ENCODE data around the gene SMYD4.

SMYD4 gene

GRCh38 chr17:1732241-1732832 is 97.4 kb downstream of the SMYD4 start:
- no peak for DNase-seq (ENCODE audit: low spot score)

- DNase-seq (ENCODE audit: low spot score): no peak
Measured at GRCh38 chr17:1731194-1731506, 98.6 kb downstream of the SMYD4 start.

- DNase-seq (ENCODE audit: low spot score): peak; percentile 80
Measured at GRCh38 chr17:1730326-1731193, 99.1 kb downstream of the SMYD4 start.

- no peak for DNase-seq (ENCODE audit: low spot score)
Measured at GRCh38 chr17:1729966-1730325, 99.8 kb downstream of the SMYD4 start.
